Spinal cord (tissue), 4 donors: Measurements from ENCODE around the gene ABCC3. TPM values are rescaled to one million over a fixed set of nuclear protein-coding genes. Genes with fewer than 3 reads are reported as not detected.

Source experiments
- polyA plus RNA-seq, 2 donors: library from polyadenylated mRNA; unstranded; fragments of 120-200 nt; gene quantifications; one replicate each; pipeline ENCODE4 v1.2.1, GENCODE V29; 2013; ENCODE audit not compliant: insufficient read length in 2 of 2
- small RNA-seq: library from RNA; depleted of rRNA; stranded (forward); fragments of <200 nt; gene quantifications from one replicate; pipeline ENCODE3, GENCODE V24; 2014; ENCODE audit warnings: low replicate concordance
- total RNA-seq, 2 donors: library from RNA; depleted of rRNA in 1 of 2; stranded (reverse); fragments of 120-200 nt in 1 of 2; fragments of >200 nt in 1 of 2; gene quantifications; one replicate each; pipeline versions ENCODE4 v1.2.3 to v1.2.4, GENCODE V29; 2013 to 2014

ABCC3 gene
- total and polyA plus RNA-seq, 4 donors, result 0.17 to 1.2 (median 0.61) TPM

Small RNA genes lying within 50 kb of the gene (small RNA-seq; reads per million reads assigned to genes)
- gene RF00019, result not detected

Other genes starting within 250 kb of the ABCC3 start
- gene LRRC59, start 237.4 kb upstream of the ABCC3 start, total RNA-seq, result 10 to 100 TPM; 45.7 to 47.7 TPM
- gene LRRC59, start 237.4 kb upstream of the ABCC3 start, polyA plus RNA-seq, result 10 to 100 TPM; 60.7 to 63.9 TPM
- gene ACSF2, start 208.7 kb upstream of the ABCC3 start, total RNA-seq, result 10 to 100 TPM; 10.1 to 50.7 TPM
- 10 to 100 TPM; 21.2 to 26.7 TPM for gene ACSF2, start 208.7 kb upstream of the ABCC3 start, polyA plus RNA-seq
- gene CHAD, start 166.0 kb upstream of the ABCC3 start, total RNA-seq, result under 1 TPM; 0.55 to 0.89 TPM
- gene CHAD, start 166.0 kb upstream of the ABCC3 start, polyA plus RNA-seq, result 10 to 100 TPM in 1 of 2 donors, 1 to 10 TPM in 1; 9.2 to 13.6 TPM
- 10 to 100 TPM; 17.2 to 27.3 TPM for gene RSAD1, start 156.0 kb upstream of the ABCC3 start, total RNA-seq
- 10 to 100 TPM; 41.8 to 54.7 TPM for gene RSAD1, start 156.0 kb upstream of the ABCC3 start, polyA plus RNA-seq
- gene MYCBPAP, start 126.4 kb upstream of the ABCC3 start, total RNA-seq, result 1 to 10 TPM; 1.1 to 3.4 TPM
- gene MYCBPAP, start 126.4 kb upstream of the ABCC3 start, polyA plus RNA-seq, result 1 to 10 TPM; 2.5 to 5.0 TPM
- gene EPN3, start 102.1 kb upstream of the ABCC3 start, total RNA-seq, result 1 to 10 TPM in 1 of 2 donors, under 1 TPM in 1; 0.39 to 1.3 TPM
- 1 to 10 TPM; 1.8 to 3.7 TPM for gene EPN3, start 102.1 kb upstream of the ABCC3 start, polyA plus RNA-seq
- gene SPATA20, start 87.7 kb upstream of the ABCC3 start, total RNA-seq, result 10 to 100 TPM; 31.5 to 43.3 TPM
- gene SPATA20, start 87.7 kb upstream of the ABCC3 start, polyA plus RNA-seq, result 10 to 100 TPM; 44.7 to 45.9 TPM
- gene CACNA1G, start 74.2 kb upstream of the ABCC3 start, total RNA-seq, result 10 to 100 TPM; 10.6 to 21.0 TPM
- 10 to 100 TPM; 25.3 to 37.6 TPM for gene CACNA1G, start 74.2 kb upstream of the ABCC3 start, polyA plus RNA-seq
- 10 to 100 TPM; 39.3 to 47.5 TPM for gene ANKRD40, start 73.0 kb downstream of the ABCC3 start, total RNA-seq
- 10 to 100 TPM; 35.7 to 41.4 TPM for gene ANKRD40, start 73.0 kb downstream of the ABCC3 start, polyA plus RNA-seq
- gene LUC7L3, start 84.7 kb downstream of the ABCC3 start, total RNA-seq, result 100 to 1,000 TPM in 1 of 2 donors, 10 to 100 TPM in 1; 79.3 to 149 TPM
- 100 to 1,000 TPM; 495 to 555 TPM for gene LUC7L3, start 84.7 kb downstream of the ABCC3 start, polyA plus RNA-seq
- not detected for gene ANKRD40CL, start 132.6 kb downstream of the ABCC3 start, total RNA-seq
- gene ANKRD40CL, start 132.6 kb downstream of the ABCC3 start, polyA plus RNA-seq, result under 1 TPM in 1 of 2 donors, not detected in 1; 0.63 TPM
- gene WFIKKN2, start 200.7 kb downstream of the ABCC3 start, total RNA-seq, result 100 to 1,000 TPM in 1 of 2 donors, 1 to 10 TPM in 1; 9.9 to 111 TPM
- 10 to 100 TPM in 1 of 2 donors, 1 to 10 TPM in 1; 6.3 to 16.9 TPM for gene WFIKKN2, start 200.7 kb downstream of the ABCC3 start, polyA plus RNA-seq
- gene TOB1, start 231.5 kb downstream of the ABCC3 start, total RNA-seq, result 10 to 100 TPM; 22.6 to 36.5 TPM
- gene TOB1, start 231.5 kb downstream of the ABCC3 start, polyA plus RNA-seq, result 10 to 100 TPM; 37.1 to 38.0 TPM